ENCODE results near the gene USP13.

DNA sequence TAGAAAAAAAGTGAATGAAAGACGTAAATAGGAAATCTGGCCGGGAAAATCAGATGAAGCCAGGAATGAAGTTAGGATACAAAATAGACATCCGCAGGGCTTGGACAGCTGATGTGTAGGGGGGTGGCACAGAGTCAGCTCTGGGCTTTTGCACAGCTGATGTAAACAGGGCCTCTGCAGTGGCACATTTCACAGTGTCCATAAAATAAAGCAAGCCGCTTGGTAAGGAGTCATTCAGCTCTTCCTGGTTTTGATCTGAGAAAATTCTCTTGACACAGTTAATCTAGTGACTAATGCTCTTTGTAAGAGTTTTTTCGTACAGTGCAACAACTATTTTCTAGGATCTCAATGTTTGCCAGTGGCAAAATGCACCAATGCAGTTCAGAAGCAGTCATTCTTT is 153.3 kb downstream of the USP13 start:
- TF ChIP-seq GATA2 (IDR thresholded peaks at IDR 0.05; ENCODE audit: low read depth, low read length) (no peak), GATA3 (IDR thresholded peaks at IDR 0.05; ENCODE audit: low read depth, low read length) (no peak)

Measured in SH-SY5Y (cell line).